Activated CD4-positive, alpha-beta memory T cell treated with anti-CD3 and anti-CD28 coated beads for 36 hours (primary cell): Measurements from ENCODE around the gene SLC24A3. TPM values are rescaled to one million over a fixed set of nuclear protein-coding genes. Genes with fewer than 3 reads are reported as not detected.
"Not testable (repeated sequence)": the region's sequence is repeated elsewhere in the genome, so short reads cannot be mapped to it uniquely, and the experiment has no call there.

ENCODE experiments used
- CTCF ChIA-PET: fragments of 350-600 bp; sonication (Branson Sonifier 250); formaldehyde crosslinking; loops from one replicate; lab custom pipeline; 2021; ENCODE audit warnings: antibody characterized with exemption, inconsistent platforms; lab: Charles Lee
- POLR2A ChIA-PET: fragments of 350-600 bp; sonication (Branson Sonifier 250); formaldehyde crosslinking; loops from one replicate; lab custom pipeline; 2021; ENCODE audit warnings: antibody characterized with exemption; lab: Charles Lee
- DNase-seq: peaks from one replicate; pipeline ENCODE4 v3.0.0-alpha.2; 2020
- H3K27ac Mint-ChIP-seq: one replicate; pipeline ENCODE4 v1.8.0; 2021; ENCODE audit warnings: mixed read lengths
- H3K27me3 Mint-ChIP-seq: one replicate; pipeline ENCODE4 v1.8.0; 2021; ENCODE audit warnings: mixed read lengths
- H3K36me3 Mint-ChIP-seq: one replicate; pipeline ENCODE4 v1.8.0; 2021; ENCODE audit warnings: mixed read lengths
- H3K4me1 Mint-ChIP-seq: one replicate; pipeline ENCODE4 v1.8.0; 2021; ENCODE audit warnings: low read depth, mixed read lengths
- H3K4me3 Mint-ChIP-seq: one replicate; pipeline ENCODE4 v1.8.0; 2021; ENCODE audit warnings: mild to moderate bottlenecking, mixed read lengths
- H3K9me3 Mint-ChIP-seq: one replicate; pipeline ENCODE4 v1.8.0; 2021; ENCODE audit warnings: mixed read lengths
- intact Hi-C: fragments of 100-400 bp; cut with micrococcal nuclease; formaldehyde crosslinking; loops from one replicate; pipeline ENCODE4 v1.15.1; 2023
- total RNA-seq, 2 experiments: library from RNA; stranded (reverse); gene quantifications; one replicate each; pipeline ENCODE4 v1.2.3, GENCODE V29; 2021

The SLC24A3 gene
- total RNA-seq, 2 experiments from 2014 or later, result not detected

GRCh38 chr20:19673575-19673974 is 461.1 kb downstream of the SLC24A3 start:
- POLR2A ChIA-PET, result no interaction called here
- no peaks in the 10 kb centered on the region for H3K4me1 Mint-ChIP-seq
- no peak overlapping the region for H3K27ac Mint-ChIP-seq
- H3K27me3 Mint-ChIP-seq, result peaks cover 10% of the 10 kb centered on the region
- no peak overlapping the region for H3K4me3 Mint-ChIP-seq
- no peak for DNase-seq
- intact Hi-C loops, result no loop called here
- no peaks in the 10 kb centered on the region for H3K9me3 Mint-ChIP-seq
- no peaks in the 10 kb centered on the region for H3K36me3 Mint-ChIP-seq
- CTCF ChIA-PET, result no interaction called here

- Mint-ChIP-seq H3K27ac (no peak overlapping the region), H3K27me3 (peaks cover 6% of the 10 kb centered on the region), H3K9me3 (peaks cover 2% of the 10 kb centered on the region), H3K4me3 (no peak overlapping the region), H3K36me3 (no peaks in the 10 kb centered on the region), H3K4me1 (no peaks in the 10 kb centered on the region)
- ChIA-PET CTCF (no interaction called here), POLR2A (no interaction called here)
- intact Hi-C loops, result no loop called here
- DNase-seq, result no peak
These were observed 463.8 kb downstream of the SLC24A3 start for GRCh38 chr20:19676202-19676601.

DNA sequence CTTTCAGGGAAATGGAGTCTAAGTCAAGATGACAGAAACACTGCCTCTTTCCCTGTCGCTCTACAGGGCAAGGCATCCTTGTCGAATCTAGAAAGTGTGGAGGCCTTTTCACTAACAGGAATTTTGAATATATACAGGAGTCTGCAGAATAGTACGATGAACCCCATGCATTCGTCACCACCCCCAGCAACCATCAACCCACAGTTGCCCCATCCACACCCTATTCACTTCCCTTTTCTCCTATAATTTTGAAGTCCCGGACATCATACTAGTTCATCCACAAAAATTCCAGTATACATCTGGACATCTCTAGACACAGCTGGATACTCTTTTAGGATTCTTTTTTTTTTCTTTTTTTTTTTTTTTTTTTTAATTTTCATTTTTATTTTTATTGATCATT is 464.9 kb downstream of the SLC24A3 start:
- DNase-seq, result no peak
- Mint-ChIP-seq H3K9me3 (peaks cover 2% of the 10 kb centered on the region), H3K27ac (no peak overlapping the region), H3K27me3 (peaks cover 6% of the 10 kb centered on the region), H3K36me3 (no peaks in the 10 kb centered on the region), H3K4me1 (no peaks in the 10 kb centered on the region), H3K4me3 (no peak overlapping the region)
- POLR2A ChIA-PET, result no interaction called here
- CTCF ChIA-PET, result no interaction called here
- intact Hi-C loops, result no loop called here

DNA sequence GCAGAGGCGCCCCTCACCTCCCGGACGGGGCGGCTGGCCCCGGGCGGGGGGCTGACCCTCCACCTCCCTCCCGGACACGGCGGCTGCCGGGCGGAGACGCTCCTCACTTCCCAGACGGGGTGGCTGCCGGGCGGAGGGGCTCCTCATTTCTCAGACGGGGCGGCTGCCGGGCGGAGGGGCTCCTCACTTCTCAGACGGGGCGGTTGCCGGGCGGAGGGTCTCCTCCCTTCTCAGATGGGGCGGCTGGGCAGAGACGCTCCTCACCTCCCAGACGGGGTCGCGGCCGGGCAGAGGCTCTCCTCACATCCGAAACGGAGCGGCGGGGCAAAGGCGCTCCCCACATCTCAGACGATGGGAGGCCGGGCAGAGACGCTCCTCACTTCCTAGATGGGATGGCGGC is 466.1 kb downstream of the SLC24A3 start:
- H3K27ac Mint-ChIP-seq, CTCF ChIA-PET, H3K36me3 Mint-ChIP-seq, H3K4me3 Mint-ChIP-seq, POLR2A ChIA-PET, H3K9me3 Mint-ChIP-seq, H3K27me3 Mint-ChIP-seq, H3K4me1 Mint-ChIP-seq, intact Hi-C loops, DNase-seq: not testable (repeated sequence)

DNA sequence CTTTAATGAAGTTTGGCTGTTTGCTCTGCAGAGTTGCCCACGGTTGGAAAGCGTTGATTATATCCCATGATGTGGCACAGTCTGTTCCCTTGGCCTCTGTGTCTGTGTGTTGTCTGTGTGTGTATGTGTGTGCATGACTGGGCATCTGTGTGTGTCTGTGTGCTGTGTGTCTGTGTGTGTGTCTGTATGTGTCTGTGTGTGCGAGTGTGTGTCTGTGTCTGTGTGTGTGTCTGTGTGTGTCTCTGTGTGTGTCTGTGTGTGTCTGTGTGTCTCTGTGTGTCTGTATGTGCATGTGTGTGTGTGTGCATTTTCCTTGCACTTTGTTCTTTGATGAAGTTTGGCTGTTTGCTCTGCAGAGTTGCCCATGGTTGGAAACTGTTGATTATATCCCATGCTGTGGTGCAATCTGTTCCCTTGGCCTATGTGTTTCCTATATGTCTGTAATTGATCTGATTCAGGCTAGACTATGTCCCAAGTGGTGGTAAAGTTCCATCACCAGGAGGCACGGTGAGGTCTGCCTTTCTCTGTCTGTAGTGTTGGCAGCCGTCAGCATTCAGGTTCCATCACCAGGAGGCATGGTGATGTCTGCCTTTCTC is 467.6 kb downstream of the SLC24A3 start:
- H3K27ac Mint-ChIP-seq, result no peak overlapping the region
- H3K4me3 Mint-ChIP-seq, result no peak overlapping the region
- CTCF ChIA-PET, result no interaction called here

GRCh38 chr20:19682249-19682648 is 469.8 kb downstream of the SLC24A3 start:
- no peak for DNase-seq
- intact Hi-C loops, result no loop called here
- POLR2A ChIA-PET, result no interaction called here
- H3K27ac Mint-ChIP-seq, result no peak overlapping the region
- CTCF ChIA-PET, result no interaction called here
- no peak overlapping the region for H3K4me3 Mint-ChIP-seq
- H3K4me1 Mint-ChIP-seq, result no peaks in the 10 kb centered on the region
- H3K9me3 Mint-ChIP-seq, result peaks cover 2% of the 10 kb centered on the region
- H3K27me3 Mint-ChIP-seq, result peaks cover 8% of the 10 kb centered on the region
- H3K36me3 Mint-ChIP-seq, result no peaks in the 10 kb centered on the region

More for the DNA sequence above, 467.6 kb downstream of the SLC24A3 start:
- no peaks in the 10 kb centered on the region for H3K36me3 Mint-ChIP-seq
- peaks cover 2% of the 10 kb centered on the region for H3K9me3 Mint-ChIP-seq
- POLR2A ChIA-PET, result no interaction called here
- intact Hi-C loops, result no loop called here
- no peak for DNase-seq
- H3K4me1 Mint-ChIP-seq, result no peaks in the 10 kb centered on the region
- H3K27me3 Mint-ChIP-seq, result peaks cover 3% of the 10 kb centered on the region

DNA sequence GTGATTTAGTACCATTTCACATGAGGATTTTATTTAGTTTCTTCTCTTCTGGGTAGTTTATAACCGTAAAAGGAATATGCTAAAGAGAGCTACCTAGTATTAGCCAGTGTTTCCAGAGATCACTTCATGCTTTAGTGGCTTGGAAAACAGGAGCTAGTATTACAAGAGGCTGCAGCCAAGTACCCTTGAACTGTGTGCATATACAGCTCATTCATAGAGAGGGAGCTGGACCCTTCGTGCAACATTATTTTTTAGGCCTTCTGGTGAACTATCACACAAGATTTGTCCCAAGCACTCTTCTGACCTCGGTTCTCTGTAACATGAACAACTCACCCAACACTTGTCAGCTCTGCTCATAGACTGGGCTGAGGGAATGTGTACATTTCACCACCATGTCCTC is 470.7 kb downstream of the SLC24A3 start:
- Mint-ChIP-seq H3K9me3 (peaks cover 2% of the 10 kb centered on the region), H3K27ac (no peak overlapping the region), H3K4me1 (no peaks in the 10 kb centered on the region), H3K4me3 (no peak overlapping the region), H3K27me3 (peaks cover 6% of the 10 kb centered on the region), H3K36me3 (no peaks in the 10 kb centered on the region)
- POLR2A ChIA-PET, result no interaction called here
- intact Hi-C loops, result no loop called here
- no peak for DNase-seq
- CTCF ChIA-PET, result no interaction called here

DNA sequence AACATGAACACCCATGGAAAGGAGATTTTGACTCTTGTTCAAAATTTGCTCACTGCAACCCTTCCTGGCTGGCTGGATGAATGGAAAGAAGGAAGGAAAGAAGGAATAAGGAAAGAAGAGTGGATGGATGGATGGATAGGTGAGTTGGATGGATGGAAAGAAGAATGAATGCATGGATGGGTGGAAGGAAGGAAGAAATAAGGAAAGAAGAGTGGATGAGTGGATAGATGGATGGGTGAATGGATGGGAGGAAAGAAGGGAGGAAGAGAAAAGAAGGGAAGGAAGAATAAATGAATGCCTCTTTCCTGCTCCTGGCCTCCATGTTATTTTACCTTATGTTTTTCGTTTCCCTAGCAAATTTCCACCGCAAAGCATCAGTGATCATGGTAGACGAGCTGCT is 471.4 kb downstream of the SLC24A3 start:
- no peak for DNase-seq
- POLR2A ChIA-PET, result no interaction called here
- Mint-ChIP-seq H3K27me3 (peaks cover 6% of the 10 kb centered on the region), H3K4me3 (no peak overlapping the region), H3K9me3 (peaks cover 2% of the 10 kb centered on the region), H3K27ac (no peak overlapping the region), H3K4me1 (no peaks in the 10 kb centered on the region), H3K36me3 (no peaks in the 10 kb centered on the region)
- CTCF ChIA-PET, result interaction anchor here (0.8 kb wide), 1 partner anchor 39 kb away, joined by 3 read pairs; no protein-coding TSS in a partner anchor
- intact Hi-C loops, result no loop called here

- CTCF ChIA-PET, result no interaction called here
These were observed 475.8 kb downstream of the SLC24A3 start for GRCh38 chr20:19688031-19688806.

DNA sequence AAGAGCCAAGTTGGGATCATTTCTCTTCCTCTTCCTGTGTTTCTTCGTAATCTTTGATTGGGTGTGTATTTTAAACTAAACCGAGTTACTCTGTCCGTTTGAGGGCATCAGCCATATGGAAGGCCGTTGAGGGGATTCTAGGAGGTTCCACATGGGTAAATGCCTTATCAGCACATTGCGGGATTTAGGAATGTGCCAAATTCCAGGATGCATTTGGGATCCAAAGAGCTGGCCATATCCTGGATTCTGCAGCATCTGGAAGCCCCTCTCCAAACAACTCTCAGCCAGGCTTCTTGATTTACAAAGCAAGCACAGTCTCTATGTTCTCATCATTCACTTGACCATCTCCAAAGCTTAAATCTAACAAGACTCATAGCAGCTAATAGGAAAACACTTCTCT is 478.0 kb downstream of the SLC24A3 start:
- no peaks in the 10 kb centered on the region for H3K9me3 Mint-ChIP-seq
- CTCF ChIA-PET, result interaction anchor here (1.3 kb wide), 1 partner anchor 306 kb away, joined by 4 read pairs; no protein-coding TSS in a partner anchor

More at GRCh38 chr20:19688031-19688806, 475.8 kb downstream of the SLC24A3 start:
- H3K27me3 Mint-ChIP-seq, result peaks cover 19% of the 10 kb centered on the region
- DNase-seq, result no peak
- H3K9me3 Mint-ChIP-seq, result no peaks in the 10 kb centered on the region
- H3K4me3 Mint-ChIP-seq, result no peak overlapping the region
- no peak overlapping the region for H3K27ac Mint-ChIP-seq
- no peaks in the 10 kb centered on the region for H3K36me3 Mint-ChIP-seq
- peaks cover 4% of the 10 kb centered on the region for H3K4me1 Mint-ChIP-seq
- intact Hi-C loops, result no loop called here
- POLR2A ChIA-PET, result no interaction called here

DNA sequence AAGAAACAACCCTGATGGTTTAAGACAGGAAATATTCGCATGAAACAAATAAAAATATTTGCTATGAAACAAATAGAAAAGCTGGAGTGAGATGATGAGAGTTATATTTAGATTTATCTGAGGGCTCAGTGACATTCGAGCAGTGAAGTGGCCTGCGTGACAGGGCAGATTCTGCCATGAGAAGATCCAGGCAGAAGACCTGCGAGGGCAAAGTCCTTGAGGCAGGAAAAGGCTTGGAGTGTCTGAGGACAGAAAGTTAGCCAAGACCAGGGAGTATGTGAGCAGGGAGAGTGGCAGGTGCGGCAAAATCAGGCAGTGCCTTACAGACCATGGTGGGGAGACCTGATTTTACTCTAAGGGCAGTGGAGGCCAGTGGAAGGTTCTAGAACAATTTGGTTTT is 478.7 kb downstream of the SLC24A3 start:
- ChIA-PET POLR2A (no interaction called here), CTCF (interaction anchor here (1.1 to 1.3 kb wide), 2 partner anchors 63 to 306 kb away, joined by 3 to 4 read pairs; no protein-coding TSS in a partner anchor)
- H3K27me3 Mint-ChIP-seq, result peaks cover 19% of the 10 kb centered on the region
- no peaks in the 10 kb centered on the region for H3K36me3 Mint-ChIP-seq
- no peaks in the 10 kb centered on the region for H3K9me3 Mint-ChIP-seq
- no peak overlapping the region for H3K27ac Mint-ChIP-seq
- H3K4me1 Mint-ChIP-seq, result peaks cover 4% of the 10 kb centered on the region
- H3K4me3 Mint-ChIP-seq, result no peak overlapping the region
- no peak for DNase-seq
- intact Hi-C loops, result loop anchor here (10.0 kb wide), 1 partner anchor 94 kb away; no protein-coding TSS in a partner anchor

More for the DNA sequence above, 478.0 kb downstream of the SLC24A3 start:
- DNase-seq, result no peak
- Mint-ChIP-seq H3K27me3 (peaks cover 21% of the 10 kb centered on the region), H3K4me3 (no peak overlapping the region), H3K27ac (no peak overlapping the region), H3K36me3 (no peaks in the 10 kb centered on the region), H3K4me1 (peaks cover 4% of the 10 kb centered on the region)
- intact Hi-C loops, result loop anchor here (10.0 kb wide), 1 partner anchor 94 kb away; no protein-coding TSS in a partner anchor
- POLR2A ChIA-PET, result no interaction called here

DNA sequence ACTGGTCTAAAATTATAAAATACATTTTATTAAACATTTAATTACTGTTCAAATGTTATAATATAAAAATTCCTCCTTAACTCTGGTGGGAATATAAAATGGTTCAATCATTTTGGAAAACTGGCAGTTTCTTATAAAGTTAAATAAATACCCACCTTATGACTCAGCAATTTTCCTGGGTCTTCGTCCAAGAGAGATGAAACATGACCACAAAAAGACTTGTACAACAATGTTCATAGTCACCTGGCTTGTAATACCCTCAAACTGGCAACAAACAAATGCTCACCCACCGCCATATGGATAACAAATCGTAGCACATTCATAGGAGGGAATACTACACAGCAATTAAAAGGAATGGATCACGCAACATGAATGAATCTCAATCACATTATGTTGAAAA is 479.7 kb downstream of the SLC24A3 start:
- Mint-ChIP-seq H3K4me1 (peaks cover 4% of the 10 kb centered on the region), H3K27me3 (peaks cover 23% of the 10 kb centered on the region), H3K4me3 (no peak overlapping the region), H3K9me3 (no peaks in the 10 kb centered on the region), H3K36me3 (no peaks in the 10 kb centered on the region), H3K27ac (no peak overlapping the region)
- ChIA-PET POLR2A (no interaction called here), CTCF (interaction anchor here (1.1 to 2.6 kb wide), 5 partner anchors 17 to 316 kb away, joined by 3 to 9 read pairs (median 3); no protein-coding TSS in a partner anchor)
- intact Hi-C loops, result loop anchor here (1.0 to 10.0 kb wide), 2 partner anchors 93 to 303 kb away; no protein-coding TSS in a partner anchor
- no peak for DNase-seq
